GM23338 (cell line): ENCODE measurements around the gene TOX2. TPM values are rescaled to one million over a fixed set of nuclear protein-coding genes. Genes with fewer than 3 reads are reported as not detected.

Experiments used
- ATAC-seq: fragments of 200-7000 bp; cut with Tn5 transposase; 3 replicates; pipeline ENCODE4 v1.9.1; 2020
- DNase-seq: peaks from one replicate; pipeline ENCODE4 v3.0.0-alpha.2; 2015; ENCODE audit warnings: low spot score
- H2AFZ ChIP-seq: fragments of 200-600 bp; sonication (generic); 2 replicates; pipeline ENCODE4 v1.8.0; 2016; ENCODE audit warnings: antibody characterized with exemption, mild to moderate bottlenecking, moderate library complexity
- H3F3A ChIP-seq: fragments of 200-600 bp; sonication (generic); replicated peaks from 2 replicates; pipeline ENCODE4 v1.8.0; 2017; ENCODE audit warnings: antibody characterized with exemption, mixed run types, low read depth
- H3K27ac ChIP-seq: fragments of 200-600 bp; sonication (generic); 2 replicates; pipeline ENCODE4 v1.6.1; 2016; ENCODE audit warnings: low read depth
- H3K27me3 ChIP-seq: fragments of 200-600 bp; sonication (generic); 2 replicates; pipeline ENCODE4 v1.8.0; 2016; ENCODE audit warnings: mild to moderate bottlenecking, mixed run types, moderate library complexity; ENCODE audit not compliant: insufficient read depth
- H3K36me3 ChIP-seq: fragments of 200-600 bp; sonication (generic); 2 replicates; pipeline ENCODE4 v1.8.0; 2016; ENCODE audit warnings: mild to moderate bottlenecking; ENCODE audit not compliant: insufficient read depth
- H3K4me1 ChIP-seq: fragments of 200-600 bp; sonication (generic); 2 replicates; pipeline ENCODE4 v1.8.0; 2016; ENCODE audit warnings: mild to moderate bottlenecking, moderate library complexity; ENCODE audit not compliant: insufficient read depth
- H3K4me2 ChIP-seq: fragments of 200-600 bp; sonication (generic); 2 replicates; pipeline ENCODE4 v1.7.1; 2017; ENCODE audit warnings: mixed run types
- H3K4me3 ChIP-seq: fragments of 200-600 bp; sonication (generic); 2 replicates; pipeline ENCODE4 v1.6.1; 2016; ENCODE audit warnings: mixed run types
- H3K79me2 ChIP-seq: fragments of 200-600 bp; sonication (generic); replicated peaks from 2 replicates; pipeline ENCODE4 v1.8.0; 2017; ENCODE audit warnings: mild to moderate bottlenecking; ENCODE audit not compliant: insufficient read depth
- H3K9me2 ChIP-seq: fragments of 200-600 bp; sonication (generic); 2 replicates; pipeline ENCODE4 v1.8.0; 2017; ENCODE audit not compliant: insufficient read depth
- H4K20me1 ChIP-seq: fragments of 200-600 bp; sonication (generic); replicated peaks from 2 replicates; pipeline ENCODE4 v1.8.0; 2017; ENCODE audit warnings: mild to moderate bottlenecking; ENCODE audit not compliant: insufficient read depth
- H3K27ac Mint-ChIP-seq: 2 replicates; pipeline ENCODE4 v1.8.0; 2020; ENCODE audit warnings: inconsistent platforms, mild to moderate bottlenecking, moderate library complexity, mixed read lengths
- H3K27me3 Mint-ChIP-seq: 3 replicates; pipeline ENCODE4 v1.8.0; 2022; ENCODE audit warnings: low read depth, mild to moderate bottlenecking, moderate library complexity, mixed read lengths, inconsistent platforms; ENCODE audit not compliant: insufficient read depth, poor library complexity
- H3K36me3 Mint-ChIP-seq: 3 replicates; pipeline ENCODE4 v1.8.0; 2021; ENCODE audit warnings: low read depth, mild to moderate bottlenecking, inconsistent platforms, moderate library complexity, mixed read lengths
- H3K4me1 Mint-ChIP-seq: 3 replicates; pipeline ENCODE4 v1.8.0; 2020; ENCODE audit warnings: mild to moderate bottlenecking, inconsistent platforms, mixed read lengths
- H3K4me3 Mint-ChIP-seq: 3 replicates; pipeline ENCODE4 v1.8.0; 2021; ENCODE audit warnings: moderate library complexity, mild to moderate bottlenecking, inconsistent platforms, mixed read lengths
- H3K9me3 Mint-ChIP-seq: 3 replicates; pipeline ENCODE4 v1.8.0; 2020; ENCODE audit warnings: moderate library complexity, mild to moderate bottlenecking, inconsistent platforms, mixed read lengths
- CREB1 ChIP-seq: fragments of 250-450 bp; sonication (Bioruptor Pico); IDR thresholded peaks from 2 replicates; pipeline ENCODE4 v1.5.0; 2020; ENCODE audit warnings: low read depth, mild to moderate bottlenecking, moderate library complexity
- EZH2 ChIP-seq: fragments of 200-600 bp; sonication (generic); IDR thresholded peaks from one replicate; pipeline ENCODE4 v1.8.0; 2017; ENCODE audit warnings: antibody characterized with exemption, mild to moderate bottlenecking, low read depth; ENCODE audit not compliant: unreplicated experiment
- JUNB ChIP-seq: IDR thresholded peaks from one replicate; pipeline ENCODE4 v1.6.1; 2016; ENCODE audit warnings: antibody characterized with exemption; ENCODE audit not compliant: unreplicated experiment
- NANOG ChIP-seq: IDR thresholded peaks from 2 replicates; pipeline ENCODE4 v1.6.1; 2016; ENCODE audit warnings: antibody characterized with exemption, borderline replicate concordance
- STAT1 ChIP-seq: IDR thresholded peaks from one replicate; pipeline ENCODE4 v1.6.1; 2016; ENCODE audit warnings: antibody characterized with exemption; ENCODE audit not compliant: unreplicated experiment
- polyA plus RNA-seq: library from polyadenylated mRNA; unstranded; fragments of >200 nt; fragmentation: Nextera tagmentation; extraction: Ambion mirVana; gene quantifications from 2 replicates; pipeline ENCODE4 v1.2.1, GENCODE V29; 2016
- total RNA-seq: library from RNA; depleted of rRNA; stranded (reverse); fragments of >200 nt; shearing (Covaris generic); gene quantifications from 2 replicates; pipeline ENCODE4 v1.2.3, GENCODE V29; 2014
- TF ChIP-seq, protein P1 (sequence below): fragments of 250-450 bp; sonication (Bioruptor Pico); IDR thresholded peaks from 2 replicates; pipeline ENCODE4 v1.5.0; 2020; ENCODE audit warnings: mild to moderate bottlenecking, moderate library complexity
- TF ChIP-seq, protein P2 (sequence below): IDR thresholded peaks from one replicate; pipeline ENCODE4 v1.6.1; 2018; ENCODE audit warnings: antibody characterized with exemption; ENCODE audit not compliant: unreplicated experiment
- TF ChIP-seq, protein P3 (sequence below), 2 experiments: fragments of 200-600 bp in 1 of 2; sonication (generic) in 1 of 2; conservative IDR thresholded peaks; 2 replicates each; pipeline versions ENCODE4 v1.5.1 to v1.6.1; 2016 to 2017; ENCODE audit warnings: antibody characterized with exemption in 2 of 2, low read depth in 2 of 2, mild to moderate bottlenecking in 2 of 2, moderate library complexity in 1 of 2

TOX2 gene
- total and polyA plus RNA-seq, 2 experiments from 2014 or later: 1.4 to 1.5 TPM

DNA sequence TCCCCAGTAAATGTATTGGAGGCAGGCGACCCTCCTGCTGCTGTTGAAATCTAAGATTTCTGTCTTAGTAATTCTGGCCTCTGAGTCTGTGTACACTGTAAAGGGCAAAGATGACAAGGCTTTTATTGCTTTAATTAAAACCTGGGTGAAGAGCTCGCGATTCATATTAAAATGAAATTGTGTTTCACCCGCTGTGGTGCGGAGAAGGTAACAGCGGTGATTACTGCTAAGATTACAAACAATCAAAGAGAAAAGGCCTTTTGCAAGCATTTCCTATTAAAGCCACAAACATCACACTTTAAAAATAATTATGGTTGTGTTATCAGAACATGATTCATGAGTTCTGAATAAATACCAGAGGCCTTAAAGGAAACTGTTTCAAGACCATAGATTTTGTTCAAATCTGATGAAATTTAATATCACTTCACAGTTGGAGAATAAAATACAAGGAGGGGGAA, 69.3 kb downstream of the TOX2 start (continued):
- TF ChIP-seq, protein P1, sequence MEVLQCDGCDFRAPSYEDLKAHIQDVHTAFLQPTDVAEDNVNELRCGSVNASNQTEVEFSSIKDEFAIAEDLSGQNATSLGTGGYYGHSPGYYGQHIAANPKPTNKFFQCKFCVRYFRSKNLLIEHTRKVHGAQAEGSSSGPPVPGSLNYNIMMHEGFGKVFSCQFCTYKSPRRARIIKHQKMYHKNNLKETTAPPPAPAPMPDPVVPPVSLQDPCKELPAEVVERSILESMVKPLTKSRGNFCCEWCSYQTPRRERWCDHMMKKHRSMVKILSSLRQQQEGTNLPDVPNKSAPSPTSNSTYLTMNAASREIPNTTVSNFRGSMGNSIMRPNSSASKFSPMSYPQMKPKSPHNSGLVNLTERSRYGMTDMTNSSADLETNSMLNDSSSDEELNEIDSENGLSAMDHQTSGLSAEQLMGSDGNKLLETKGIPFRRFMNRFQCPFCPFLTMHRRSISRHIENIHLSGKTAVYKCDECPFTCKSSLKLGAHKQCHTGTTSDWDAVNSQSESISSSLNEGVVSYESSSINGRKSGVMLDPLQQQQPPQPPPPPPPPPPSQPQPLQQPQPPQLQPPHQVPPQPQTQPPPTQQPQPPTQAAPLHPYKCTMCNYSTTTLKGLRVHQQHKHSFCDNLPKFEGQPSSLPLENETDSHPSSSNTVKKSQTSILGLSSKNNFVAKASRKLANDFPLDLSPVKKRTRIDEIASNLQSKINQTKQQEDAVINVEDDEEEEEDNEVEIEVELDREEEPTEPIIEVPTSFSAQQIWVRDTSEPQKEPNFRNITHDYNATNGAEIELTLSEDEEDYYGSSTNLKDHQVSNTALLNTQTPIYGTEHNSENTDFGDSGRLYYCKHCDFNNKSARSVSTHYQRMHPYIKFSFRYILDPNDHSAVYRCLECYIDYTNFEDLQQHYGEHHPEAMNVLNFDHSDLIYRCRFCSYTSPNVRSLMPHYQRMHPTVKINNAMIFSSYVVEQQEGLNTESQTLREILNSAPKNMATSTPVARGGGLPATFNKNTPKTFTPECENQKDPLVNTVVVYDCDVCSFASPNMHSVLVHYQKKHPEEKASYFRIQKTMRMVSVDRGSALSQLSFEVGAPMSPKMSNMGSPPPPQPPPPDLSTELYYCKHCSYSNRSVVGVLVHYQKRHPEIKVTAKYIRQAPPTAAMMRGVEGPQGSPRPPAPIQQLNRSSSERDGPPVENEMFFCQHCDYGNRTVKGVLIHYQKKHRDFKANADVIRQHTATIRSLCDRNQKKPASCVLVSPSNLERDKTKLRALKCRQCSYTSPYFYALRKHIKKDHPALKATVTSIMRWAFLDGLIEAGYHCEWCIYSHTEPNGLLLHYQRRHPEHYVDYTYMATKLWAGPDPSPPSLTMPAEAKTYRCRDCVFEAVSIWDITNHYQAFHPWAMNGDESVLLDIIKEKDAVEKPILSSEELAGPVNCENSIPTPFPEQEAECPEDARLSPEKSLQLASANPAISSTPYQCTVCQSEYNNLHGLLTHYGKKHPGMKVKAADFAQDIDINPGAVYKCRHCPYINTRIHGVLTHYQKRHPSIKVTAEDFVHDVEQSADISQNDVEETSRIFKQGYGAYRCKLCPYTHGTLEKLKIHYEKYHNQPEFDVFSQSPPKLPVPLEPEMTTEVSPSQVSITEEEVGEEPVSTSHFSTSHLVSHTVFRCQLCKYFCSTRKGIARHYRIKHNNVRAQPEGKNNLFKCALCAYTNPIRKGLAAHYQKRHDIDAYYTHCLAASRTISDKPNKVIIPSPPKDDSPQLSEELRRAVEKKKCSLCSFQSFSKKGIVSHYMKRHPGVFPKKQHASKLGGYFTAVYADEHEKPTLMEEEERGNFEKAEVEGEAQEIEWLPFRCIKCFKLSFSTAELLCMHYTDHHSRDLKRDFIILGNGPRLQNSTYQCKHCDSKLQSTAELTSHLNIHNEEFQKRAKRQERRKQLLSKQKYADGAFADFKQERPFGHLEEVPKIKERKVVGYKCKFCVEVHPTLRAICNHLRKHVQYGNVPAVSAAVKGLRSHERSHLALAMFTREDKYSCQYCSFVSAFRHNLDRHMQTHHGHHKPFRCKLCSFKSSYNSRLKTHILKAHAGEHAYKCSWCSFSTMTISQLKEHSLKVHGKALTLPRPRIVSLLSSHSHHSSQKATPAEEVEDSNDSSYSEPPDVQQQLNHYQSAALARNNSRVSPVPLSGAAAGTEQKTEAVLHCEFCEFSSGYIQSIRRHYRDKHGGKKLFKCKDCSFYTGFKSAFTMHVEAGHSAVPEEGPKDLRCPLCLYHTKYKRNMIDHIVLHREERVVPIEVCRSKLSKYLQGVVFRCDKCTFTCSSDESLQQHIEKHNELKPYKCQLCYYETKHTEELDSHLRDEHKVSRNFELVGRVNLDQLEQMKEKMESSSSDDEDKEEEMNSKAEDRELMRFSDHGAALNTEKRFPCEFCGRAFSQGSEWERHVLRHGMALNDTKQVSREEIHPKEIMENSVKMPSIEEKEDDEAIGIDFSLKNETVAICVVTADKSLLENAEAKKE (CRISPR knock-in tag): no peak
- TF ChIP-seq EZH2 (no peak), NANOG (no peak), JUNB (no peak)

DNA sequence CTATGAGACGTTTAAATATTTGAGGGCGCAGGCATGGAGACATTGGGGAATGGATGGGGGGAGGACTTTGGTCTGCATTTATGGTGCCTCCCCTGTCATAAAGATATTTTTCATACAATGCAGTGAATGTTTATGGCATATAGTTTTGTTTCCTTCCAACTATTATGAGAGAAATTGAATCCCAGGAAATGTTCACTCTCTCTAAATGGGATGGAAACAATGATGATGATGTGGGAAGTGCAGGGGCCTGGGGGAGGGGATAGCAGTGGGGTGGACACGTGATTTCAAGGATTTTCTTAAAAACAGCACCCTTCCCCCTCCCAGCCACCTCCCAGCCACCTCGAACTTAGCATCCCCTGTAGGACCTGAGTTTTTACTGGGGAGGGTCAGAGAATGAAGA, 69.9 kb downstream of the TOX2 start:
- Histone ChIP-seq H3K36me3 (no peaks in the 10 kb centered on the region), H4K20me1 (no peaks in the 10 kb centered on the region), H3K27me3 (no peaks in the 10 kb centered on the region), H3K4me2 (no peak overlapping the region), H2AFZ (no peak overlapping the region), H3F3A (no peaks in the 10 kb centered on the region), H3K9me2 (0 out of 2 replicates have a peak, but pooled peaks cover 3% of the 10 kb centered on the region), H3K27ac (no peak overlapping the region), H3K79me2 (no peaks in the 10 kb centered on the region), H3K4me3 (no peak overlapping the region), H3K4me1 (no peaks in the 10 kb centered on the region)
- Mint-ChIP-seq H3K4me3 (no peak overlapping the region), H3K27me3 (peaks cover 5% of the 10 kb centered on the region), H3K27ac (0 out of 2 replicates have a peak overlapping the region, but pooled peaks have one; percentile 37), H3K9me3 (peaks cover 2% of the 10 kb centered on the region; the same call in 1 of the 3 replicates), H3K4me1 (no peaks in the 10 kb centered on the region; the same call in 2 of the 3 replicates), H3K36me3 (no peaks in the 10 kb centered on the region)
- ATAC-seq (no peak), DNase-seq (no peak)
- TF ChIP-seq, protein P2, sequence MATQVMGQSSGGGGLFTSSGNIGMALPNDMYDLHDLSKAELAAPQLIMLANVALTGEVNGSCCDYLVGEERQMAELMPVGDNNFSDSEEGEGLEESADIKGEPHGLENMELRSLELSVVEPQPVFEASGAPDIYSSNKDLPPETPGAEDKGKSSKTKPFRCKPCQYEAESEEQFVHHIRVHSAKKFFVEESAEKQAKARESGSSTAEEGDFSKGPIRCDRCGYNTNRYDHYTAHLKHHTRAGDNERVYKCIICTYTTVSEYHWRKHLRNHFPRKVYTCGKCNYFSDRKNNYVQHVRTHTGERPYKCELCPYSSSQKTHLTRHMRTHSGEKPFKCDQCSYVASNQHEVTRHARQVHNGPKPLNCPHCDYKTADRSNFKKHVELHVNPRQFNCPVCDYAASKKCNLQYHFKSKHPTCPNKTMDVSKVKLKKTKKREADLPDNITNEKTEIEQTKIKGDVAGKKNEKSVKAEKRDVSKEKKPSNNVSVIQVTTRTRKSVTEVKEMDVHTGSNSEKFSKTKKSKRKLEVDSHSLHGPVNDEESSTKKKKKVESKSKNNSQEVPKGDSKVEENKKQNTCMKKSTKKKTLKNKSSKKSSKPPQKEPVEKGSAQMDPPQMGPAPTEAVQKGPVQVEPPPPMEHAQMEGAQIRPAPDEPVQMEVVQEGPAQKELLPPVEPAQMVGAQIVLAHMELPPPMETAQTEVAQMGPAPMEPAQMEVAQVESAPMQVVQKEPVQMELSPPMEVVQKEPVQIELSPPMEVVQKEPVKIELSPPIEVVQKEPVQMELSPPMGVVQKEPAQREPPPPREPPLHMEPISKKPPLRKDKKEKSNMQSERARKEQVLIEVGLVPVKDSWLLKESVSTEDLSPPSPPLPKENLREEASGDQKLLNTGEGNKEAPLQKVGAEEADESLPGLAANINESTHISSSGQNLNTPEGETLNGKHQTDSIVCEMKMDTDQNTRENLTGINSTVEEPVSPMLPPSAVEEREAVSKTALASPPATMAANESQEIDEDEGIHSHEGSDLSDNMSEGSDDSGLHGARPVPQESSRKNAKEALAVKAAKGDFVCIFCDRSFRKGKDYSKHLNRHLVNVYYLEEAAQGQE: no peak
- no peak for TF ChIP-seq STAT1
- no peak for TF ChIP-seq CREB1 (CRISPR knock-in tag)
- TF ChIP-seq, protein P3, sequence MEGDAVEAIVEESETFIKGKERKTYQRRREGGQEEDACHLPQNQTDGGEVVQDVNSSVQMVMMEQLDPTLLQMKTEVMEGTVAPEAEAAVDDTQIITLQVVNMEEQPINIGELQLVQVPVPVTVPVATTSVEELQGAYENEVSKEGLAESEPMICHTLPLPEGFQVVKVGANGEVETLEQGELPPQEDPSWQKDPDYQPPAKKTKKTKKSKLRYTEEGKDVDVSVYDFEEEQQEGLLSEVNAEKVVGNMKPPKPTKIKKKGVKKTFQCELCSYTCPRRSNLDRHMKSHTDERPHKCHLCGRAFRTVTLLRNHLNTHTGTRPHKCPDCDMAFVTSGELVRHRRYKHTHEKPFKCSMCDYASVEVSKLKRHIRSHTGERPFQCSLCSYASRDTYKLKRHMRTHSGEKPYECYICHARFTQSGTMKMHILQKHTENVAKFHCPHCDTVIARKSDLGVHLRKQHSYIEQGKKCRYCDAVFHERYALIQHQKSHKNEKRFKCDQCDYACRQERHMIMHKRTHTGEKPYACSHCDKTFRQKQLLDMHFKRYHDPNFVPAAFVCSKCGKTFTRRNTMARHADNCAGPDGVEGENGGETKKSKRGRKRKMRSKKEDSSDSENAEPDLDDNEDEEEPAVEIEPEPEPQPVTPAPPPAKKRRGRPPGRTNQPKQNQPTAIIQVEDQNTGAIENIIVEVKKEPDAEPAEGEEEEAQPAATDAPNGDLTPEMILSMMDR (conservative IDR thresholded peaks at IDR 0.05; ENCODE audit: low read depth in 2 of 2): no peak
